Measurements from ENCODE around the gene SRM. TPM values are rescaled to one million over a fixed set of nuclear protein-coding genes. Genes with fewer than 3 reads are reported as not detected.
"Not testable (repeated sequence)": the region's sequence is repeated elsewhere in the genome, so short reads cannot be mapped to it uniquely, and the experiment has no call there.

SRM gene
- total RNA-seq, 1 donor from 2014 or later = 147 TPM

DNA sequence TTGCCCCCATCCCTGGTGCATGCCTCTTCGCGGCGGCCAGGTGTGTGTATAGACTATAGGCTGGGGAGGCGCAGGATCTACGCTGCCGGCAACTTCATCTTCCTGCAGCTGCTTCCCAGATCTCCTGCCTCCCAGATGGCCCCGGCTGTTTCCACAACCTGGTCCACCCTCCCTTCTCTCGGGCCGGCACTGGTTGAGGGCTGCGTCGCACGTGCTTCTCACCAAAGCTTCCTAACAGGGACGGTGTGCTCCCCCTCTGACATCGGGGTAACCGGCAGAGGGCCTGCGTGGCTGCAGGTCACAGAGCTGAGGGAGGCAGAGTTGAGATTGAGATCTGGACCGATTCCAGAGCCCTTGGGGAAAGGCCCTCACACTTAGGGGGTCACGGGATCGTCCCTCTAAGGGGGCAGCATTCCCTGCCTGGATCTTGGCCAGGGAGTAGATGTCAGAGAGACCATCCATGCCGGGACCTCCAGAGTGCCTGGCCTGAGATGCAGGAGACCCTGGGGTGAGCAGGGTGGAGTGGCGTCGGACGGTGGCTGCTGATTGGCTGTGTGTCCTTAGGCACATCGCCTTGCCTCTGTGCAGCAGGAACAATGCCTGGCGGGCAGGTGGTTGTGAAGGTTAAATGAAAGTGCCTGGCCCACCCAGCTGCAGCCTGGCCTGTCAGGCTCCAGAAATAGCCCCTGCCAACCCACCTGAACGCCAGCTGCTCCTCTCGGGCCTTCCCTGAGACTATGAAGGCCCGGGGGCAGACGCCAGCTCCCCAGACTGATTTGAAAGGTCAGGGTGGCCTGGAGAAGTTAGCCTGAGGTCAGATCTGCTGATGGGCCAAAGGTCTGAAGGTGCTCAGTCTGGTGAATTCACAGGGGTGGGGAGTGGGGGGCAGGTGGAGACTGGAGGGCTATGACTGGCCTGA lies 6.7 kb downstream of the SRM start:
- Mint-ChIP-seq H3K27me3 (ENCODE audit: low read depth) (no peaks in the 10 kb centered on the region), H3K4me3 (peak overlapping the region; percentile 49), H3K9me3 (no peaks in the 10 kb centered on the region), H3K27ac (ENCODE audit: unreplicated experiment) (no peak overlapping the region), H3K36me3 (ENCODE audit: low read depth) (peaks cover 4% of the 10 kb centered on the region), H3K4me1 (peaks cover 4% of the 10 kb centered on the region)
- TF ChIP-seq, protein P1, sequence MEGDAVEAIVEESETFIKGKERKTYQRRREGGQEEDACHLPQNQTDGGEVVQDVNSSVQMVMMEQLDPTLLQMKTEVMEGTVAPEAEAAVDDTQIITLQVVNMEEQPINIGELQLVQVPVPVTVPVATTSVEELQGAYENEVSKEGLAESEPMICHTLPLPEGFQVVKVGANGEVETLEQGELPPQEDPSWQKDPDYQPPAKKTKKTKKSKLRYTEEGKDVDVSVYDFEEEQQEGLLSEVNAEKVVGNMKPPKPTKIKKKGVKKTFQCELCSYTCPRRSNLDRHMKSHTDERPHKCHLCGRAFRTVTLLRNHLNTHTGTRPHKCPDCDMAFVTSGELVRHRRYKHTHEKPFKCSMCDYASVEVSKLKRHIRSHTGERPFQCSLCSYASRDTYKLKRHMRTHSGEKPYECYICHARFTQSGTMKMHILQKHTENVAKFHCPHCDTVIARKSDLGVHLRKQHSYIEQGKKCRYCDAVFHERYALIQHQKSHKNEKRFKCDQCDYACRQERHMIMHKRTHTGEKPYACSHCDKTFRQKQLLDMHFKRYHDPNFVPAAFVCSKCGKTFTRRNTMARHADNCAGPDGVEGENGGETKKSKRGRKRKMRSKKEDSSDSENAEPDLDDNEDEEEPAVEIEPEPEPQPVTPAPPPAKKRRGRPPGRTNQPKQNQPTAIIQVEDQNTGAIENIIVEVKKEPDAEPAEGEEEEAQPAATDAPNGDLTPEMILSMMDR (conservative IDR thresholded peaks at IDR 0.05) = no peak
- DNase-seq (ENCODE audit: low read depth, low spot score) = no peak

DNA sequence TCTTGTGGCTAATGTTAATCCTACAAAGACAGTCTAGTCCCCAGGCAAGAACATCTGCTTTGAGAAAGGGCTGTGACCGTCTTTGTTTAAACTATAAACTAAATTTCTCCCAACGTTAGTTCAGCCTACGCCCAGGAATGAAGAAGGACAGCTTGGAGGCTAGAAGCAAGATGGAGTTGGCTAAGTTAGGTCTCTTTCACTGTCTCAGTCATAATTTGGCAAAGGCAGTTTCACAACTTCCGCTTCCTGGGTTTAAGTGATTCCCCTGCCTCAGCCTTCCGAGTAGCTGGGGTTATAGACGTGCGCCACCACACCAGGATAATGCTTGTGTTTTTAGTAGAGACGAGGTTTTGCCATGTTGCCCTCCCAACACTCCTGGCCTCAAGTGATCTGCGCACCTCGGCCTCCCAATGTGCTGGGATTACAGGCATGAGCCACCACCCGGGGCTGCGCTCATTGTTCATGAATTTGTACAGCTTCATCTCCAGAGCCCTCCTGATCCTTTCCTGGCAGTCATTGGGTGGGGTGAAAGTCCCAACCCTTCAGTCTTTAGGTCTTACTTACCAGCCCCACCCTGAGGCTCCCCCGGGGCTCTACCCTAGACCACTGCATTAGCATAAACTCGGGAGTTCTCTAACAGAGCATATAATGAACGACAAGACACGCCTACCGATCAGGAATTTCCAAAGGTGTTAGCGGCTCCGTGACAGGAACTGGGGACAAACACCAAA lies 7.9 kb downstream of the SRM start:
- no peak for DNase-seq (ENCODE audit: low read depth, low spot score)
- TF ChIP-seq, protein P1 (conservative IDR thresholded peaks at IDR 0.05) = no peak
- H3K4me3 Mint-ChIP-seq = peak overlapping the region; percentile 17
- no peaks in the 10 kb centered on the region for H3K36me3 Mint-ChIP-seq (ENCODE audit: low read depth)
- H3K27me3 Mint-ChIP-seq (ENCODE audit: low read depth) = no peaks in the 10 kb centered on the region
- H3K27ac Mint-ChIP-seq (ENCODE audit: unreplicated experiment) = no peak overlapping the region
- H3K9me3 Mint-ChIP-seq = no peaks in the 10 kb centered on the region
- peaks cover 4% of the 10 kb centered on the region for H3K4me1 Mint-ChIP-seq

DNA sequence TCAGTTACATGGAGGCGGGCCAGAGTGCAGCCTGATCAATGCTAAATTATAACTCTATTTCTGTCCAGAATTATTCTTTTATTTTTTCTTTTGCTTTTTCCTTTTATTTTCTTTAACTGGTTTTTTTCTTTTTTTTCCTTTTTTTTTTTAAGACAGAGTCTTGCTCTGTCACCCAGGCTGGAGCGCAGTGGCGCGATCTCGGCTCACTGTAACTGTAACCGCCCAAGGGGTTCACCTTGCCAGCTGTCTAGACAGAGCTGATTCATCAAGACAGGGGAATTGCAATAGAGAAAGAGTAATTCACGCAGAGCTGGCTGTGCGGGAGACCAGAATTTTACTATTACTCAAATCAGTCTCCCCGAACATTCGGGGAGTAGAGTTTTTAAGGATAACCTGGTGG lies 8.7 kb downstream of the SRM start:
- not testable (repeated sequence) for H3K36me3 Mint-ChIP-seq (ENCODE audit: low read depth); H3K9me3 Mint-ChIP-seq; DNase-seq (ENCODE audit: low read depth, low spot score); H3K27me3 Mint-ChIP-seq (ENCODE audit: low read depth); H3K4me1 Mint-ChIP-seq; H3K27ac Mint-ChIP-seq (ENCODE audit: unreplicated experiment)
- peak overlapping the region; percentile 16 for H3K4me3 Mint-ChIP-seq

DNA sequence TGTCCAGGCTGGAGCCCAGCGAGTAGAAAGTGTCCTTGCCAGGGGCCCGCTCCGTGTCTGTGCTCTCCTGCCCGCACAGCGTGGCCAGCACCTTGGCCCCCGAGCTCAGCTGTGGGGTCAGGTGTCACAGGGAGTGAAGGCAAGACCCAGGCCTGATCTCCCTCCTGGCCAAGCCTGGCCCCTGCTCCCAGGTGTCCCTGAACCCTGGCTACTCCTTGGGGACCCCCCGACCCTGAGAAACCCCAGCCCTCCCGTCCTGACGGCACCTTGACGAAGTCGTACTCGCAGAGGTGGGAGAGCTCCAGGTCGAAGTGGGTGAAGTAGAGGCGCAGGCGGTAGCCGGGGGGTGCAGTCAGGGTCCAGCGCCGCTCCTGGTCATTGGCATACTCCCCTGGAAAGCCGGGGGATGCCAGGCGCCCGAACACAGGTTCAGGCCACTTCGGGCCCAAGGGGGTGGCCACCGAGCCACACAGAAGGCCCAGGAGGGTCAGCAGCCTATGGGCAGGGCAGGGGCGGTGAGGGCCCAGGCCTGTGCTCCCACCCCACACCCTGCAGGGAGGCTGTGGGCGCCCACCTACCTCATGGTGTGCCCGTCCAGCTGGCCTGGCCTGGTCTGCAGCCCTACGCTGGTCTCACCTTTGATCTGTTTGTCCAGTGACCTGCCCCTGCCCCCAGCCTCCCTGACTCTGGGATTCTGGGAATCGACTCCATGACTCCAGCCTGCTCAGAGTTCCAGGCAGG lies 13.0 kb downstream of the SRM start, which contains the start of gene MASP2:
MASP2 (minus strand) TSS at position 615 of the 741 bp plus-strand sequence; CDS start at position 583, 32 bp downstream.
- no peak within 1 kb of the TSS for H3K27ac Mint-ChIP-seq (ENCODE audit: unreplicated experiment)
- TF ChIP-seq, protein P1 (conservative IDR thresholded peaks at IDR 0.05) = no peak
- no peak for DNase-seq (ENCODE audit: low read depth, low spot score)
- H3K9me3 Mint-ChIP-seq = no peaks in the 10 kb centered on the region
- no peaks in the 10 kb centered on the region for H3K27me3 Mint-ChIP-seq (ENCODE audit: low read depth)
- H3K36me3 Mint-ChIP-seq (ENCODE audit: low read depth) = no peaks in the 10 kb centered on the region
- peaks cover 10% of the 10 kb centered on the region for H3K4me1 Mint-ChIP-seq
- no peak within 1 kb of the TSS for H3K4me3 Mint-ChIP-seq

DNA sequence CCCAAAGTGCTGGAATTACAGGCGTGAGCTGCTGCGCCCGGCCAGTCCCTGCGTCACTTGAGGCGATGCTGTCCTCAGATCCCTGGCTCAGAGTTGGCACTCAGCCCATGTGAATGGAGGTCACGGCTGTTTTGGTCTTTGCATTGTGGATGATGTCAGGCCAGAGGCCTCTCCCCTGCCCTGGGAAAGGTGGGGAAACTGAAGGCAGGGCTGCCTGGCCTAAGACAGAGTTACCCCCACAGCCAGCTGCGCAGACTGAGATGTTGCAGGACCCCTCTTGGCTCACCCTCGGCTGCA lies 13.6 kb downstream of the SRM start:
- Mint-ChIP-seq H3K36me3 (ENCODE audit: low read depth) (no peaks in the 10 kb centered on the region), H3K27ac (ENCODE audit: unreplicated experiment) (no peak overlapping the region), H3K4me1 (peaks cover 10% of the 10 kb centered on the region), H3K4me3 (no peak overlapping the region), H3K9me3 (no peaks in the 10 kb centered on the region), H3K27me3 (ENCODE audit: low read depth) (no peaks in the 10 kb centered on the region)
- TF ChIP-seq, protein P1 (conservative IDR thresholded peaks at IDR 0.05) = no peak
- no peak for DNase-seq (ENCODE audit: low read depth, low spot score)

Data from neural crest cell (in vitro differentiated cells).